ENCODE data around the gene PPP1CA.

DNA sequence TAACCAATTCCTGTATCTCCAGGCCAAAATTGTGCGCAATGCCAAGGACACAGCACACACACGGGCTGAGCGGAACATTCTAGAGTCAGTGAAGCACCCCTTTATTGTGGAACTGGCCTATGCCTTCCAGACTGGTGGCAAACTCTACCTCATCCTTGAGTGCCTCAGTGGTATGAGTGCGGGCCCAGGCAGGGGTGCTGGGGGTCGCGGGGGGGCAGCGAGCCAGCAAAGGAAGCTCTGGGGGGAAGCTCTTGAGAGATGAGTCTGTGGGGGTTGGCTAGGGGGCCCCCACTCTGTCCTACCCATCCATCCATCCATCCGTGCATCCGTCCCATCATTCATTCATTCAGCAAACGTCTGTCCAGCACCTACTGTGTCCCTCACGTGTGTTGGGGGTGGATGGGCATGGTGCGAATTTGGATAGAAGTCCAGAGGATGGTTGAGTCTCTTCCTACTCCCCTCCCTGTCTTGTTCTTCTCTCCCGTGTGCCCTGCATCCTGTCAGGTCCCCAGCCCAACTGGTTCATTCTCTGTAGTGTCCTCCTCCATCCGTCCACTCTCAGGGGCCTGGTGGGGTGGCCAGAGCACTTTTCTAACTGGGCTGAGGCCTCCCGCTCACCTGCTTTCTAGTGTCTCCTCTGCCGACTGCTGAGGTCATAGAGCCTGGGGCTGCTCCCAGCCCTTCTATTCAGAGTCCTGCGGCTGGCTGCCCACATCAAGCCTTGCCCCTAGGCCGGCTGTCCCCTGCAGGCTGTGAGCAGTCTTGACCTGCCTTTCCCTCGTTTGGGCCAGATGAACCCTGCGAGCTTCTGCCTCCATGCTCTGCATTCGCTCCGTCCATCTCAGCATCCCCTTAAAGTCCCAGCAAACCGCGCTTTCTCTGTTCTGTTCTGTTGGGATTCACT lies 29.9 kb upstream of the PPP1CA start:
- TF ChIP-seq, protein P1, sequence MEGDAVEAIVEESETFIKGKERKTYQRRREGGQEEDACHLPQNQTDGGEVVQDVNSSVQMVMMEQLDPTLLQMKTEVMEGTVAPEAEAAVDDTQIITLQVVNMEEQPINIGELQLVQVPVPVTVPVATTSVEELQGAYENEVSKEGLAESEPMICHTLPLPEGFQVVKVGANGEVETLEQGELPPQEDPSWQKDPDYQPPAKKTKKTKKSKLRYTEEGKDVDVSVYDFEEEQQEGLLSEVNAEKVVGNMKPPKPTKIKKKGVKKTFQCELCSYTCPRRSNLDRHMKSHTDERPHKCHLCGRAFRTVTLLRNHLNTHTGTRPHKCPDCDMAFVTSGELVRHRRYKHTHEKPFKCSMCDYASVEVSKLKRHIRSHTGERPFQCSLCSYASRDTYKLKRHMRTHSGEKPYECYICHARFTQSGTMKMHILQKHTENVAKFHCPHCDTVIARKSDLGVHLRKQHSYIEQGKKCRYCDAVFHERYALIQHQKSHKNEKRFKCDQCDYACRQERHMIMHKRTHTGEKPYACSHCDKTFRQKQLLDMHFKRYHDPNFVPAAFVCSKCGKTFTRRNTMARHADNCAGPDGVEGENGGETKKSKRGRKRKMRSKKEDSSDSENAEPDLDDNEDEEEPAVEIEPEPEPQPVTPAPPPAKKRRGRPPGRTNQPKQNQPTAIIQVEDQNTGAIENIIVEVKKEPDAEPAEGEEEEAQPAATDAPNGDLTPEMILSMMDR (IDR thresholded peaks at IDR 0.05), result no peak
- TF ChIP-seq POLR2A (IDR thresholded peaks at IDR 0.05), result no peak
